Measurements from ENCODE around the gene MAP4K3. TPM values are rescaled to one million over a fixed set of nuclear protein-coding genes. Genes with fewer than 3 reads are reported as not detected.
A peak's percentile ranks its signal among the peaks of the same experiment; 100 is the strongest.
"Not testable (repeated sequence)": the region's sequence is repeated elsewhere in the genome, so short reads cannot be mapped to it uniquely, and the experiment has no call there.

The MAP4K3 gene
- total RNA-seq, 1 experiment from 2014 or later: 20.1 TPM

DNA sequence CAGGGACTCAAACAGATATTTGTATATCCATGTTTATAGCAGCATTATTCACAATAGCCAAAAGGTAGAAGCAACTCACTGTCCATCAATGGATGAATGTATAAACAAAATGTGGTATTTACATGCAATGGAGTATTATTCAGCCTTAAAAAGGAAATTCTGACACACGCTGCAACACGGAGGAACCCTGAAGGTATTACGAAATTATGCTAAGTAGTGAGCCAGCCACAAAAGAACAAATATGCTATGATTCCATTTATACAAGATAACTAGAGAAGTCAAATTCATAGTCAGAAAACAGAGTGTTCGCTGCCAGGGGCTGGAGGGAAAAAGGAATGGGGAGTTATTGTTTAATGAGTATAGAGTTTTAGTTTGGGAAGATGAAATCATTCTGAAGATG, 132.4 kb downstream of the MAP4K3 start:
- peak; percentile 8 for DNase-seq (ENCODE audit: low spot score)

GRCh38 chr2:39304200-39304599, 132.9 kb downstream of the MAP4K3 start:
- peak; percentile 32 for DNase-seq (ENCODE audit: low spot score)

DNA sequence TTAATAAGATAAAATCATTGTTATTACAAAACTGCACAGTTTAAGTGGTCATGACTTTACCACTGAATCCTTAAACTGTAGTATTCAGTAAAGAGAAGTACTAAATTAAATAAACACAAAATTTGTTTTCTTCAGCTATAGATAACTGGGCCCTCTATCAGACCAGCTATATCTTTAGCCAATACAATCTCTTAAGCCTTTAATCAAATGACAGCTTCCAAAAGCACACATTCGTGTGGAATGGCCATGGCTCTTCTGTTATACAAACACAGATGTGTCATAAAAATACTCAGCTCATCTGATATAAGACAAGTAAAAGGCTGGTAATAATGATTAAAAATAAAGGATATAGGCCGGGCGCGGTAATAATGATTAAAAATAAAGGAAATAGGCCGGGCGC, 135.7 kb downstream of the MAP4K3 start:
- DNase-seq (ENCODE audit: low spot score): no peak

GRCh38 chr2:39300044-39300978, 136.8 kb downstream of the MAP4K3 start:
- no peak for DNase-seq (ENCODE audit: low spot score)

- DNase-seq (ENCODE audit: low spot score): no peak
Measured at GRCh38 chr2:39290433-39290832, 146.7 kb downstream of the MAP4K3 start.

DNA sequence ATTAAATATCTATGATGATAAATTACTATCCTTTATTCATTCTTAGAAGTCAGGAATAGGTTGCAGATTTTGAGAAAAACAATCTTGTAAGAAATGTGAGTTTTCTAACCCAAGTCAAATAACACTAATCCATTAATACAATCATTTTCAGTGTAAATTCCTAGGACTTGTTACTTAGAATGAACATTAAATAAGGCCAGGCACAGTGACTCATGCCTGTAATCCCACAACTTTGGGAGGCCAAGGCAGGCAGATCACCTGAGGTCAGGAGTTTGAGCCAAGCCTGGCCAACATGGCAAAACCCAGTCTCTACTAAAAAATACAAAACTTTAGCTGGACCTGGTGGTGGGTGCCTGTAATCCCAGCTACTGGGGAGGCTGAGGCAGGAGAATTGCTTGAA, 147.5 kb downstream of the MAP4K3 start:
- no peak for DNase-seq (ENCODE audit: low spot score)

DNA sequence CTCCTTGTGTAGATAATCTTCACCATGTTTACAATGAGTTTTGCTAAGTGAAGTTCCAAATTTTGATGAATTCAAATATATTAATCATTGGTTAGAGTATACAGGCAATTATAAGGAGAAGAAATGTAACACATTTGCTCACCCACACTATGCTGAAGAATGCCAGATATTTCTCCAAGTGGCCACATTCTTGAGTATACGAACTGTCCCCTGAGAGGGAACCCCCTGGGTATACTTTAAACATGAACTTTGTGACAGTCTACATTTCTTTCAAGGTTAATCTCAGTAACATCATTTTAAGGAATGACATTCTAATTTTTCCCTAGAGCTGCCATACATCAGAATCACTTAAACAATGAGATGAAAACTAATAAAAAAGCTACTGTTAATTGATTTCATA, 153.5 kb downstream of the MAP4K3 start:
- no peak for DNase-seq (ENCODE audit: low spot score)

GRCh38 chr2:39281391-39281790, 155.7 kb downstream of the MAP4K3 start:
- DNase-seq (ENCODE audit: low spot score): no peak

DNA sequence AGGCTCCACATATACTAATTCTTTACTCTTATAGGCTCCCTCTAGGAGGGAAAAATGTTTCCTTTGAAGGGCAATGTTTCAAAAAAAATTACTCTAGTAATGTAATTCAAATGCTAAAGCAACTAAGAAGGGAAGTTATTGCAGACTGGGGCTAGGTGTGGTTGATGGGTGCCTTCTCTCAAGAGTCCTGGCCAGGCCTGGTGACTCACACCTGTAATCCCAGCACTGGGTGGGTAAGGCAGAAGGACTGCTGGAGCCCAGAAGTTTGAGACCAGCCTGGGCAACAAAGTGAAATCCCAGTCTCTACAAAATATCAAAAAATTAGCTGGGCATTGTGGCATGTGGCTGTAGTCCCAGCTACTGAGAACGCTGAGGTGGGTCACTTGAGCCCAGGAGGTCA, 162.1 kb downstream of the MAP4K3 start:
- no peak for DNase-seq (ENCODE audit: low spot score)

DNA sequence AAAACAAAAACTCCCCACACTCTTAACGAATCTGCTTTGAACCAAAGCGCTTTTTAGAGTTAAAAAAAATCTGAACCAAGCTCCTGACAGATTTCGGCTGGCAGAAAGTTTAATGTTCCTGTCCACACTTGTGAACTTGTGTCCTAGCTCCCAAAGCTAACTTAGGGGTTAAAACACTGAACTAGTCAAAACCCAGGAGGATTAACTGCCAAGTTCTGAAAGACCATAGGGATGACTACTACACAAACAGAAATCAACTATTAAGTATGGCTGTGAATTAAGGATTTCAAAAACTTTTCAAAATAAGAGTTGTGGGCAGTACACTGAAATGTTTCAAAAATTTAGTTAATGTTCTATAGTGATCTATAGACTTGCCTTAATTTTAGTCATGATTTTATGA, 167.1 kb downstream of the MAP4K3 start:
- DNase-seq (ENCODE audit: low spot score): no peak

- DNase-seq (ENCODE audit: low spot score): no peak
Measured at GRCh38 chr2:39266916-39267434, 170.1 kb downstream of the MAP4K3 start.

DNA sequence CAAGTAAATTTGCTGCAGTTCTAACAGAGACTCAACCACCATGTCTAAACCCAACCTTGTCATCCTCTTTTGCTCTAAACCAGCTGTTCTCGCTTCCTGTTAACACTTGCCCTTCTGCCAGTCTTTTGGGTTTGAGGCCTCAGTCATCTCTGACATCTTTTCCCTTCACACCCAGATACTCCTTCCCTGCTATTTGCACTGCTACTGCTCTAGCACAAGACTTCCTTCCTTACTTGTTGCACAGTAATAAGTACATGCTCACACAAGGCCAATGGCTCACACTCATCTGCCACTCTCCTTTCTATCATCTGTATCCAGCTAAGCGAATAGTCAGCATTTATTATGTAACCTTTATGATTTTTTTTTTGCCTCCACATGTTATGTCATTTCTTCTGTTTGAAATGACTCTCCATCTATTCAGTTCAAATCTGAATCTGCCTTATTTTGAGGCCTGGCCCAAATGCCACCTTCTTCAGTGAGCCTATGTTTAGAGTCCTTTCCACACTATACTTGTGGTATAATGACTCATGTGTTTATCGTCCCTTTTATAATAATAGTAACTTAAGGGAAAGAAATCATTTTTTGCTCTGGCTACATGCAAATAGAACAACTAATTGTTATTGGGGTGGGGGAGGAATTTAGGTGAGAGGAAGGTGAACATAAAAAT, 170.8 kb downstream of the MAP4K3 start:
- peak; percentile 17 for DNase-seq (ENCODE audit: low spot score)

DNA sequence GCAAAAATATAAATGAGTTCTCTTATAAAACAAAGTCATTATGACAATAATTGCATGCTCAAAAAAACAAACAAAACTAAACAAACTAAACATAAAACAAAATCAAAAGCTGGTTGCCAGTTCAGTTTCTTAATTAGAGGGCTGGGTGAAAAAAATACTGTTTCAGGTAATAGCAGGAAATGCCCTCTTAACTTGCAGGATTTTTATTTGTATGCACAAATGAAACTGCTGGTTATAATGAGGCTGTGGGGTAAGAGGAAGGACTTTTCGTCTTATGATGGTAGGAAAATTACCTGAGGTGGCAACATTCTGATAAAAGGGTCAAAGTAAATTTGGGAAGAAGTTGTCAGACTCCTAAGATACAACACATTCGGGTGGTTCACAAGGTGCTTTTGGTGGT, 171.8 kb downstream of the MAP4K3 start:
- no peak for DNase-seq (ENCODE audit: low spot score)

DNA sequence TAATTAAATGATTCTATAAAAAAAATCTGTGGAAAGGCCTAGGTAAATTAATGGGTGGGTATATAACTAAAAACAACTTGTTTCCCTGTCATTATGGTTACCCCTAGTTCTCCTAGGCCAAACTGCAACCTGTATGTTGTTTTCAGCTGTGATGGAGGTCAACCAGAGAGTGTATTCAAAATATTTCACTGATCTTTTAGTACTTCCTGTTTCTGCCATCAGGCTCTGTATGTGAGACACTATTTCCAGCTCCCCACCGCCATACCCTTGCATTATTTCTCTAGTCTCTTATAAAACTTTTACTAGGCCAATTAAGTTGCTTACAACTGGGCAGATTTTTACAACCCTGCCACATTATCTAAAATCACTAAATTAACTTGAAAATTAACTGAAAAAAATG, 172.4 kb downstream of the MAP4K3 start:
- no peak for DNase-seq (ENCODE audit: low spot score)

- no peak for DNase-seq (ENCODE audit: low spot score)
Measured at GRCh38 chr2:39260087-39260486, 177.0 kb downstream of the MAP4K3 start.

GRCh38 chr2:39256040-39256439, 181.0 kb downstream of the MAP4K3 start:
- DNase-seq (ENCODE audit: low spot score): no peak

GRCh38 chr2:39252888-39253518, 184.1 kb downstream of the MAP4K3 start:
- DNase-seq (ENCODE audit: low spot score): no peak

DNA sequence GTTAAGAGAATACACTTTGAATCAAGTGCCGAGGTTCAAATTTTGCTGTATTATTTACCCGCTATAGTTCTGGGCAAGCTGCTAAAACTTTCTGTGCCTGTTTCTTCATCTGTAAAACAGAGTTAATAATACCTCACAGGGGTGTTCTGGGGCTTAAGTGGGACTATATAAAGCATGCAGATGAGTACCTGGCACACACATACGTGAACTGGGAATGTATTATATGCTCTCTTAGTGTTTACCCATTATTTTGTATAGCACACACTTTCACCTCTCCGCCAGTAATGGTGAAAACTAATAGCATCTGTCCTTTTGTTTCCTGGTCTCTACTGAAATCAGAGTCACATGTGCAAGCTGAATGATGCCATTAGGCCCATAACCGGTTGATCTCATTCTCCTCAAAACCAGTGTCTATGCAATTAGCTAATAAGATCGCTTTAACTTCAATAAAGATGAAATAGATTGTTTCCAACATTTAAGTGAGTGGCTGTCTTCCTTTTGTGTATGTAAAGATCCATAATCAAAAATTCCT, 189.5 kb downstream of the MAP4K3 start:
- DNase-seq (ENCODE audit: low spot score): no peak

DNA sequence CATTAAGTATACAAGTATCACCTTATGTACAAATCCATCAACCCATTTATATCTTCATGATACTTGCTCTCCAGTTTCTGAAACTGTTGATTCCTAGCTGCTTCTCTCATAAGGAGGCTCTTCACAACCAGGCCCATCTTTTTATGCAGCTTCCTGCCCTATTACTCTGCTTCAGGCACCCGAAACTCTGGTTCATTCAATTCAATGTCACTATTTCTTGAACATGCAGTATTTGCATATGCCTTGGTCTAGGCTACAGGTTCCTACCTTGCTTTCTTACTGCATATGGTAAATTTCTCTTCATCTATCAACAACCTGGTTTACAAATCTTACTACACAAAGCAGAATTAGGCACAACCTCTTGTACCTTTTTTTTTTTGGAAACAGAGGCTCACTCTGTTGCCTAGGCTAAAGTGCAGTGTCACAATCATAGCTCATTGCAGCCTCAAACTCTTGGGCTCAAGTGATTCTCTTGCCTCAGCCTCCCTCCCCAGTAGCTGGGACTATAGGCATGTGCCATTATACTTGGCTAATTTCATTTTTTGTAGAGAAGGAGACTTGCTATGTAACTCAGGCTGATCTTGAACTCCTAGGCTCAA, 190.6 kb downstream of the MAP4K3 start:
- no peak for DNase-seq (ENCODE audit: low spot score)

- not testable (repeated sequence) for DNase-seq (ENCODE audit: low spot score)
Measured at GRCh38 chr2:39244963-39245625, 192.0 kb downstream of the MAP4K3 start.

- DNase-seq (ENCODE audit: low spot score): not testable (repeated sequence)
Measured at GRCh38 chr2:39244241-39244862, 192.7 kb downstream of the MAP4K3 start.

Data from H4 (cell line).